GM23248 (cell line): ENCODE measurements around the gene CAMK1D.

Experiments
- EZH2 ChIP-seq: fragments of 200-600 bp; sonication (generic); IDR thresholded peaks from 2 replicates; pipeline ENCODE4 v1.6.1; 2018; ENCODE audit warnings: antibody characterized with exemption, mild to moderate bottlenecking; ENCODE audit not compliant: insufficient read depth, poor library complexity, severe bottlenecking
- EZH2phosphoT487 ChIP-seq: fragments of 200-600 bp; sonication (generic); IDR thresholded peaks from 2 replicates; pipeline ENCODE4 v1.6.1; 2018; ENCODE audit warnings: antibody characterized with exemption, moderate library complexity, mild to moderate bottlenecking, low read depth; ENCODE audit not compliant: insufficient read depth

- TF ChIP-seq EZH2phosphoT487 (no peak), EZH2 (no peak)
Measured at GRCh38 chr10:12727832-12728215, 378.5 kb downstream of the CAMK1D start.
